ENCODE results near the gene GPR39. TPM values are rescaled to one million over a fixed set of nuclear protein-coding genes. Genes with fewer than 3 reads are reported as not detected.

The GPR39 gene
- total RNA-seq, 1 donor from 2014 or later = not detected

GRCh38 chr2:132559921-132560320 is 143.3 kb downstream of the GPR39 start:
- intact Hi-C loops (cut with micrococcal nuclease) = no loop called here

- intact Hi-C loops (cut with micrococcal nuclease) = no loop called here
Observed at GRCh38 chr2:132560562-132560961, 144.0 kb downstream of the GPR39 start.

- intact Hi-C loops (cut with micrococcal nuclease) = no loop called here
Observed at GRCh38 chr2:132562245-132562644, 145.6 kb downstream of the GPR39 start.

GRCh38 chr2:132564065-132564464 is 147.5 kb downstream of the GPR39 start:
- intact Hi-C loops (cut with micrococcal nuclease) = no loop called here

DNA sequence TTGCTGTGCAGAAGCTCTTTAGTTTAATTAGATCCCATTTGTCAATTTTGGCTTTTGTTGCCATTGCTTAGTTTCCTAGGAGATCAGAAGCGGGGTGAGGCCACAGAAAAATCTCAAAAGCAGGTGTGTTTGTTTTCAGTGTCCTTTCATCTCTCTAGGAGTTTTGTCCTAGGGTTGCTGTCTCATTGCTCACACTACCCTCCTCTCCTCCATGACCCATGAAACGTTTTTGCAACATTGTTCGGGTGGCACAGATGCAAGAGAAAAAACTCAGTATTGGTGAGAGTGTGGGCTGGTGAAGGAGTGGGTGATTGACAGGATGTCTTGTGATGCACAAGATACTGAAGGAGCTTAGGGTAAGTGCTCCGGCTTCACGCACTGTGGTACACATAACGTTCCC is 149.8 kb downstream of the GPR39 start:
- intact Hi-C loops (cut with micrococcal nuclease) = no loop called here

GRCh38 chr2:132567682-132568081 is 151.1 kb downstream of the GPR39 start:
- intact Hi-C loops (cut with micrococcal nuclease) = no loop called here

GRCh38 chr2:132568656-132569055 is 152.1 kb downstream of the GPR39 start:
- intact Hi-C loops (cut with micrococcal nuclease) = no loop called here

DNA sequence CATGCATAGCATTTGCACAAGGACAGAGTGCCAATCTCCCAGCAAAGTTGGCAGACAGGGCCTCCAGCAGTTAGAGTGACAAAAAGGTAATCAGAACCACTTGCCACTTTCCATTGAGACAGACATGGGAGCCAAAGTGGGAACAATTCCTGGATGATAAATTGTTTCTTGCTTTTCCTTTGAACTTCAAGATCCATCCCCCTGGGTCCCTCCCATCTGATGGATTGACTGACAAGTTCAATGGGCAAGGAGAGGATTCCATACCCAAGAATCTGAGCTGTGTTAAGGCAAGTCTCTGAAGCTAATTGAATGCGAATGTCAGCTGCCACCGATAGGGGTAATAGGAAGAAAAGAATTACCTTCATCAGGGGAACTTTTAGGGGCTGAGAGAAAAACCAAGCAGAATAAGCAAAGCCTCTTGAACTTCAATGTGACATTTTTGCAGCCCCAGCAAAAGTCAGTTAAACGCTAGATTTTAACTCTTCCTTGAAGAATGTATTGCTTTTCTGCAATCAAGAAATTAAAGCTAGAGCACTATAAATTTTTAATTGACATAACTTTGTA is 156.9 kb downstream of the GPR39 start:
- intact Hi-C loops (cut with micrococcal nuclease) = no loop called here

DNA sequence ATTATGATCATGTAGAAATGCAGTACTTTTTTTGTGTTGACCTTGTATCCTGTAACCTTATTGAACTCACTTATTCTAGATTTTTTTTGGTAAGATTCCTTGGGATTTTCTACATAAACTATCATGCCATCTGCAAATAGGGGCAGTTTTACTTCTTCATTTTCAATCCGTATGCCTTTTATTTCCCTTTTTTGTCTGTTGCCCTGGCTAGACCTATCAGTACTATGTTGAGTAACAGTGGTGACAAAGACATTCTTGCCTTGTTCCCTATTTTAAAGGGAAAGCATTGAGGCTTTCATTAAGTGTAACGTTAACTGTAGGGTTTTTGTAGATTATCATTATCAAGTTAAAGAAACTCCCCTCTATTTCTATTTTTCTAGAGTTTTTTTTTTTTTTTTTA is 161.1 kb downstream of the GPR39 start:
- intact Hi-C loops (cut with micrococcal nuclease) = no loop called here

DNA sequence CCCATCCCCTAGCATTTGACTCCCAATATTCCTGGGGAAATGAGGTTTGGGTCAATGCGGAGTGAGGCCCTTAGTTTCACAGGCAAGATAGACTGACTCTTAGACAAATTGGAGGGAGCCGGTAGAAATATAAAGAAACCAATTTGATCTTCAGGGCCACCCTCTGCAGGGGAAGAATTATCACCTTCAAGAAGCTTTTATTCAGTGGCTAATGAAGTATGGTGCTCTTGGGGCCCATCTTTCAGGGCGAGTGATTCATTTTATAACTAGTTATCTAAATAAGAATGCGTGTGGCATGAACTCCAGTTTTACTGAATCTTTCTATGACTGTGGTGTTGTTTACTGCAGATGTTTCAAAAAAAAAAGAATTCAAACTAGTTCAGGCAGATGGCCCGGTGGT is 165.0 kb downstream of the GPR39 start:
- intact Hi-C loops (cut with micrococcal nuclease) = no loop called here

- intact Hi-C loops (cut with micrococcal nuclease) = no loop called here
Observed at GRCh38 chr2:132581991-132582738, 165.6 kb downstream of the GPR39 start.

GRCh38 chr2:132583666-132584360 is 167.2 kb downstream of the GPR39 start:
- intact Hi-C loops (cut with micrococcal nuclease) = no loop called here

DNA sequence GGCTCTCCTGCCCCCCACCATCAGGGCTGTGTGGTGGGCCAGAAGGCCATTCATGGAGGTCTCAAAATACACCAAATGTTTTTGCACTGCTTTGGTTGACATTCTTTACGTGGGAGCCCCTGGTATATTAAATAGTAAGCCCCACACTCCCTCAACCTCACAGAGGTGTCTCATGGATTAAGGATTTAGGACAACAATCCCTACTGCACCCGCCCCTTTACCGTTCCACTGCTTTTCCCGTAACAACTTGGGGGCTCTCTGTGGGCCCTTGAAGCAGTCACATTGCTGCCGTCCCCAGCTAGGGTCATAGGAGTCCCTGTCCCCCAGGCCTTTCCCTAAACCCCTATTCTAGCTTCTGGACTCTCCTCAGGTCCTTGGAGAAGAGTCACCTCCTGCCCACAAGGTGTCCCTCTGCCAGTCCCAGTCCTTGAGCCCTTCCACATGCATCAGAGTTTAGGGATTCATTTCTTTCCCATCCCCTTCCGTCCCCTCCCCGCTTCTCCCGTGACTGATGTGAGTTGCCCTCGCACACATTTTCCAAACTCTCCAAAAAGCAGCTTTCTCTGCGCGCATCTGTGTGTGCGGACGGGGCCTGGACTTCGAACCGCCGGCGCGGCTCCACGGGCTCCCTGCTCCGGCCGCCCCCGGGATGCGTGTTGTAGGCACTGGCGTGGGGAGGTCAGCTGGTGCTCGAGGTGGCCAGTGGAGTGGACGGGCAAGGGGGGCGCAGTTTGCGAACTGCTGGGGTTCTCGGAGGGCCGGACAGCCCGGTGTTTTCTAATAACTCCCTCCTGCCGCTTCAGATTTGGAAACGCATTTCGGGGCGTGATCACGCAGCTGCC is 168.6 kb downstream of the GPR39 start:
- intact Hi-C loops (cut with micrococcal nuclease) = no loop called here

DNA sequence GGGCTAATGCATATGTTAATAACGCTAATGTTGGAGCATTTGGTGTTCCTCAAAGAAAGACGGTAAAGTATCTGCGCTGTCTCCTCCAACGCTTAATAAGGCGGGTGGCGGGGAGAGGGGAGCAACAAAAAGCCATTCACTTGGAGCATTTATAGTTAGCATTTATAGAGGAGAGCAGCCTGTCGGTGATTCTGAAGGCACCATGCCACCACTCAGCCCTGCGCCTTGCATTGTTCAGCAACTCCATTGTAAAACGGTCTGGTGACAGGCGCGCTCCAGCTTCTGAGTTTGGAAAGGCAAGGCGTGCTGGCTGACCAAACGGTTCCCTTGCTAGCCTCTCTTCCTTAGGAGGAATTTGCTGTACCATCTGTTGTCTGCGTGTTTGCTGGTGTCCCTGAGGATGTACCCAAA is 169.5 kb downstream of the GPR39 start:
- intact Hi-C loops (cut with micrococcal nuclease) = no loop called here

DNA sequence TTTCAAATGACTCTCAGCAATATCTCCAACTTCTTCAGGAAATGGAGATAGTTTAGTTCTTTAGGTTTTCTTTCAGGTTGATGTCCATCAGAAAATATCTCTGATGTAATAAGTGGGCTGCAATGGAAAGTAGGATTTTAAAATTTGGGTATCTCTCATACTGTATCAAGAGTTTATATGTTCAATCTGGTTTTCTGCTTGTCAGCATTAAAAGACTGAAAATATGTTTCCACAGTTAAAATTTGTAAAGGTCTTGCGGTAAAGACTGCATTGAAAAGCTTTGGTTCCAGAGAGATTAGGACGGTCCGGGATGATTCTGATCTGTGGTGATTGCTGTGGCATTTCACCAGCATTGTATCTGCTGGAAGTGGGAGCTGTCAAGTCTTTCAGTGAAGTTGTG is 170.2 kb downstream of the GPR39 start:
- intact Hi-C loops (cut with micrococcal nuclease) = no loop called here

GRCh38 chr2:132588576-132588975 is 172.0 kb downstream of the GPR39 start:
- intact Hi-C loops (cut with micrococcal nuclease) = no loop called here

DNA sequence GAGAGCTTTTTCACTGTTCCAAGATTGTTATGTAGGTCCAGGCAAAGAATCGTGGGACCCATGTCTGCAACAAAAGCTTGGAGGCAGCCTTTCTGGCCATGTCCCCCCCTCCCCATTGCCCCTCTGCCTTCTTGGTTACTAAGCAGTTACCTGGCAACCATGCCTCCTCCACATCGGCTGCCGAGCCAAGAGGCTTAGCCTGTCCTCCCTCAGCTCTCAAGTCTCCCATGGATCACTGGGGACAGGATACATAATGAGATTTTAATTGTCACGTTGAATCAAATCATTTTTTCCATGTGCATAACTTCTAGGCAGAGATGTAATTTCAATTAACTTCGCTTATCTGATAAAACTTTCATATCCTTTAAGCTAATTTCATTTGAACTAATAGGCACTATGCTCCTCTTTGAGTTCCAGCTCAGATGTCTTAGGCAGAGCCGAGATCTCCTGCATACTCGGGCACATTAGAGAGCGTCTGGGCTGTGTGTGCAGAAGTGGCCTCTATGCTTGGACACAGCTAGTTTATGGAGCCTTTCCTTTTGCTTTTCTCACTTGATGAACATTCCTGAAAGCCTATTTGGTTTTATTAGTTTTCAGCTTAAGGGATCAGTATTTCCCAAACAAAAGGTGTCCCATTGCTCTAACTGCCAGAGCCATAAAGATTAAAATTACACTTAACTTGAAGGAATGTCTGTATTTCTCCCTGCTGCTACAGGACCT is 172.7 kb downstream of the GPR39 start:
- intact Hi-C loops (cut with micrococcal nuclease) = no loop called here

DNA sequence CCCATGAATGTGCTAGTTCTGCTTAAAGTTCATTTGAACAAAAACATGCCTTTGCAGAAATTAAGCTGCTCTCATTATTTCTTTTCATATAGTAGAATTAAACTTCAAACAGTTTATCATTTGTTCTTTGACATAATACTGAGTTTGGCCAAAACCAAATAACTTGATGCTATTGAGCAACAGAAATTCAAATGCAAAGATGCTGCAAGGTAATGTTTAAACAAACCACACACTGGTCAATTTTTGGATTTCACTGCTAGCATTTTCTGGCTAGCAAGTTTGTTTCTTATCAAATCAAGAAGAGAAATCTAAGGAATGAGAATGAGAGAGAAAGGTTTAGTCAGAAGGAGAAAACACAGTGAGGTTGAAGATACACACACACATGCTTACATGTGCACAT is 173.4 kb downstream of the GPR39 start:
- intact Hi-C loops (cut with micrococcal nuclease) = no loop called here

- intact Hi-C loops (cut with micrococcal nuclease) = no loop called here
Observed at GRCh38 chr2:132593171-132593570, 176.6 kb downstream of the GPR39 start.

DNA sequence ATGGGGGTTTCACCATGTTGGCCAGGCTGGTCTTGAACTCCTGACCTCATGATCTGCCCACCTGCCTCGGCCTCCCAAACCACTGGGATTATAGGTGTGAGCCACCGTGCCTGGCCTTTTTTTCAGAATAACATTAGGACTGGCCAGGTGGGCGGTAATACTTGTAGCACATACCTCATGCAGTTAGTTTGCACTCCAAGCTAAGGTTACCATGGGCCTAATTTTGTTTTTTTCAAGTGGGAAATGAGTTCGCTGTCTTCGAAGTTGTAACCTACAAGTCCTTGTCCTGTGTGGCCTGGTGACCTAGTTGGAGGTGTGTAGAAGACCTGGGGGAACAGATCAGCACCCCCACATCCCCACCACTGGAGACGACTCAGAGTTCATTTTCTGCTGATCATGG is 178.6 kb downstream of the GPR39 start:
- intact Hi-C loops (cut with micrococcal nuclease) = no loop called here

- intact Hi-C loops (cut with micrococcal nuclease) = no loop called here
Observed at GRCh38 chr2:132595693-132596092, 179.1 kb downstream of the GPR39 start.

Measured in T-helper 1 cell treated with Interleukin-12 subunit alpha and Interleukin-12 subunit beta and Interleukin-4 antibody, amounts not matched to agents 30 ng/mL and 1 ng/mL, for 36 hours (primary cell).